Natural killer cell treated with Interleukin-12 subunit alpha and Interleukin-12 subunit beta and Interleukin-15 and Interleukin-18, amount 100 ng/mL, for 72 hours (primary cell): ENCODE measurements around the gene NOL4L. TPM values are rescaled to one million over a fixed set of nuclear protein-coding genes. Genes with fewer than 3 reads are reported as not detected.

Experiments
- total RNA-seq, 2 donors: library from RNA; stranded (reverse); gene quantifications; one replicate each; pipeline ENCODE4 v1.2.3, GENCODE V29; 2022

Gene NOL4L
- total RNA-seq, 2 donors from 2014 or later = 20.0 to 20.1 TPM

Other genes starting within 250 kb of the NOL4L start
- 100 to 1,000 TPM; 119 to 214 TPM for gene ASXL1, start 227.0 kb downstream of the NOL4L start, total RNA-seq
- gene C20orf203, start 88.6 kb upstream of the NOL4L start, total RNA-seq = under 1 TPM; 0.07 to 0.17 TPM
- 10 to 100 TPM; 58.5 to 67.9 TPM for gene COMMD7, start 158.1 kb upstream of the NOL4L start, total RNA-seq
- gene DNMT3B, start 177.1 kb upstream of the NOL4L start, total RNA-seq = 1 to 10 TPM in 1 of 2 donors, under 1 TPM in 1; 0.81 to 2.2 TPM
- gene MAPRE1, start 234.6 kb upstream of the NOL4L start, total RNA-seq = 100 to 1,000 TPM; 122 to 142 TPM